MM.1S (cell line): Measurements from ENCODE around the gene HRH2.

Source experiments
- DNase-seq: peaks from one replicate; pipeline ENCODE4 v3.0.0-alpha.2; 2015
- H2AFZ ChIP-seq: fragments of 300-600 bp; sonication (generic); 2 replicates; pipeline ENCODE4 v1.6.0; 2016; ENCODE audit warnings: antibody characterized with exemption, low read length
- H3F3A ChIP-seq: fragments of 300-600 bp; sonication (generic); 2 replicates; pipeline ENCODE4 v1.6.1; 2016; ENCODE audit warnings: mild to moderate bottlenecking, antibody characterized with exemption, low read length, moderate library complexity, mixed read lengths; ENCODE audit not compliant: insufficient read depth
- H3K27ac ChIP-seq: fragments of 300-600 bp; sonication (generic); 2 replicates; pipeline ENCODE4 v1.5.1; 2016; ENCODE audit warnings: mild to moderate bottlenecking, low read length
- H3K27me3 ChIP-seq: fragments of 300-600 bp; sonication (generic); replicated peaks from 2 replicates; pipeline ENCODE4 v1.6.0; 2016; ENCODE audit warnings: low read length; ENCODE audit not compliant: insufficient read depth
- H3K36me3 ChIP-seq: fragments of 300-600 bp; sonication (generic); replicated peaks from 2 replicates; pipeline ENCODE4 v1.6.1; 2016; ENCODE audit warnings: mild to moderate bottlenecking, low read length, mixed read lengths; ENCODE audit not compliant: insufficient read depth
- H3K4me1 ChIP-seq: fragments of 300-600 bp; sonication (generic); 2 replicates; pipeline ENCODE4 v1.6.1; 2016; ENCODE audit warnings: low read length, mixed read lengths
- H3K4me2 ChIP-seq: fragments of 300-600 bp; sonication (generic); 2 replicates; pipeline ENCODE4 v1.6.0; 2016; ENCODE audit warnings: low read depth, low read length
- H3K4me3 ChIP-seq: fragments of 300-600 bp; sonication (generic); 2 replicates; pipeline ENCODE4 v1.5.1; 2016; ENCODE audit warnings: low read length, mixed read lengths
- H3K79me2 ChIP-seq: fragments of 300-600 bp; sonication (generic); 2 replicates; pipeline ENCODE4 v1.6.1; 2016; ENCODE audit warnings: mixed run types, low read length, mixed read lengths
- H3K9ac ChIP-seq: fragments of 300-600 bp; sonication (generic); 2 replicates; pipeline ENCODE4 v1.6.1; 2016; ENCODE audit warnings: low read length, mixed read lengths
- H3K9me2 ChIP-seq: fragments of 300-600 bp; sonication (generic); replicated peaks from 2 replicates; pipeline ENCODE4 v1.6.1; 2016; ENCODE audit warnings: mild to moderate bottlenecking, low read length, mixed read lengths; ENCODE audit not compliant: insufficient read depth
- H3K9me3 ChIP-seq: fragments of 300-600 bp; sonication (generic); replicated peaks from 2 replicates; pipeline ENCODE4 v1.6.1; 2016; ENCODE audit warnings: mild to moderate bottlenecking, low read length, mixed read lengths; ENCODE audit not compliant: insufficient read depth
- H4K20me1 ChIP-seq: fragments of 300-600 bp; sonication (generic); 2 replicates; pipeline ENCODE4 v1.6.1; 2016; ENCODE audit warnings: mild to moderate bottlenecking, low read length, moderate library complexity, mixed read lengths; ENCODE audit not compliant: insufficient read depth
- EZH2 ChIP-seq: fragments of 300-600 bp; sonication (generic); optimal IDR thresholded peaks from 2 replicates; pipeline ENCODE3; 2017; ENCODE audit warnings: low read depth, mild to moderate bottlenecking, antibody characterized with exemption, low read length, mixed read lengths
- EZH2phosphoT487 ChIP-seq: fragments of 300-600 bp; sonication (generic); IDR thresholded peaks from 2 replicates; pipeline ENCODE4 v1.6.1; 2018; ENCODE audit warnings: antibody characterized with exemption, low read length
- TF ChIP-seq, protein P1 (sequence below): fragments of 300-600 bp; sonication (generic); IDR thresholded peaks from 2 replicates; pipeline ENCODE4 v1.5.1; 2016; ENCODE audit warnings: antibody characterized with exemption, low read length, mixed read lengths

HRH2 gene

GRCh38 chr5:175728316-175728715 is 70.4 kb downstream of the HRH2 start:
- no peaks in the 10 kb centered on the region for H3K9me2 ChIP-seq

DNA sequence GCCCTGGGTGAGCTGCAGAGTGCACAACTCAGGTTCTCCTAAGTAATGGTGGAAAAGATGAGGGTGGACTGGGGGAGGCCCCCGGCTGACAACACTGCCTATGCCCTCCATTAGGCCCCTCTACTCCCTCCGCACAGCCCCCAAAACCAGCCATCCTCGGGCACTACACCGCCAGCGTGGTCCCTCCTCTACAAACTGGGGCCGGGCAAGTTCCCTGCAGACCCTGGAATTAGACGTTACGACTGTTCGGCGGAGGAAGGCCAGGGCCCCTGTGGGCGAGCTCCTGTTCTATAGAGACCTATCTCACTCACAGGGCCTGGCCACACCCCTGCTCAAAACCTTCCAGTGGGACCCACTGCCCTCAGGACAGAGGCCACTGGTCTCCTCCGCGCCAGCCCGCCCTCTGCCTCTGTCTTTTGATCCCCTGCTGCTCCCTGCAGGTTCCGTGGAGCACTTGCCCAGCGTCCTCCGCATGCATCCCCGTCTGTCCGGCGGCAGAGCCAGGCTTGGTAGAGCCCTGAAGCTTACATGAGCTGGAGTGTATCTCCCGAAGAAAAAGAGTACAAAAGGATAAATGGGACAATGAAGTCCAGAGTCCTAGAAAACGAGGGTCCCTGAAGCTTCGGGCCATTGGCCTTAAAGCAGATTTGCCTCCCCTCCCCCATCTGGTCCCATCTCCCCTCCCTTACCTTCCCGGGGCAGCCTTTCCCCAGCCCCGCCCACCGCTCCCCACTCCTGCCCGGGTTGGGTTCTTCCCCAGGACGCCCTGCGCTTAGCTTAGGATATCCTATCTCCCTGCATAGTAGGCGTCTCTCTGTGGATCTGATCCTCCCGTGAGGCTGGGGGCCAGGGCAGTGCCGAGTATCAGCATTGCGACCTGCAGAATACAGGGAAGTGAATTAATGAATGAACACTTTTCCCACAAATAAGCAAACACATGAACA is 71.3 kb downstream of the HRH2 start:
- no peak overlapping the region; the same call in 1 of the 2 replicates for H3K4me3 ChIP-seq
- DNase-seq: no peak

More at GRCh38 chr5:175728316-175728715, 70.4 kb downstream of the HRH2 start:
- H3K27me3 ChIP-seq: no peaks in the 10 kb centered on the region; the same call in 1 of the 2 replicates
- no peaks in the 10 kb centered on the region for H3K4me1 ChIP-seq
- H3K79me2 ChIP-seq: no peaks in the 10 kb centered on the region
- DNase-seq: no peak
- H3K4me3 ChIP-seq: no peak overlapping the region
- H3K27ac ChIP-seq: no peak overlapping the region
- H4K20me1 ChIP-seq: no peaks in the 10 kb centered on the region
- no peaks in the 10 kb centered on the region for H3K9me3 ChIP-seq
- no peak for TF ChIP-seq EZH2
- TF ChIP-seq, protein P1, sequence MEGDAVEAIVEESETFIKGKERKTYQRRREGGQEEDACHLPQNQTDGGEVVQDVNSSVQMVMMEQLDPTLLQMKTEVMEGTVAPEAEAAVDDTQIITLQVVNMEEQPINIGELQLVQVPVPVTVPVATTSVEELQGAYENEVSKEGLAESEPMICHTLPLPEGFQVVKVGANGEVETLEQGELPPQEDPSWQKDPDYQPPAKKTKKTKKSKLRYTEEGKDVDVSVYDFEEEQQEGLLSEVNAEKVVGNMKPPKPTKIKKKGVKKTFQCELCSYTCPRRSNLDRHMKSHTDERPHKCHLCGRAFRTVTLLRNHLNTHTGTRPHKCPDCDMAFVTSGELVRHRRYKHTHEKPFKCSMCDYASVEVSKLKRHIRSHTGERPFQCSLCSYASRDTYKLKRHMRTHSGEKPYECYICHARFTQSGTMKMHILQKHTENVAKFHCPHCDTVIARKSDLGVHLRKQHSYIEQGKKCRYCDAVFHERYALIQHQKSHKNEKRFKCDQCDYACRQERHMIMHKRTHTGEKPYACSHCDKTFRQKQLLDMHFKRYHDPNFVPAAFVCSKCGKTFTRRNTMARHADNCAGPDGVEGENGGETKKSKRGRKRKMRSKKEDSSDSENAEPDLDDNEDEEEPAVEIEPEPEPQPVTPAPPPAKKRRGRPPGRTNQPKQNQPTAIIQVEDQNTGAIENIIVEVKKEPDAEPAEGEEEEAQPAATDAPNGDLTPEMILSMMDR: no peak
- no peak for TF ChIP-seq EZH2phosphoT487
- no peaks in the 10 kb centered on the region for H3F3A ChIP-seq
- no peaks in the 10 kb centered on the region for H3K36me3 ChIP-seq
- no peak overlapping the region for H3K4me2 ChIP-seq
- H2AFZ ChIP-seq: no peak overlapping the region
- no peak overlapping the region for H3K9ac ChIP-seq

DNA sequence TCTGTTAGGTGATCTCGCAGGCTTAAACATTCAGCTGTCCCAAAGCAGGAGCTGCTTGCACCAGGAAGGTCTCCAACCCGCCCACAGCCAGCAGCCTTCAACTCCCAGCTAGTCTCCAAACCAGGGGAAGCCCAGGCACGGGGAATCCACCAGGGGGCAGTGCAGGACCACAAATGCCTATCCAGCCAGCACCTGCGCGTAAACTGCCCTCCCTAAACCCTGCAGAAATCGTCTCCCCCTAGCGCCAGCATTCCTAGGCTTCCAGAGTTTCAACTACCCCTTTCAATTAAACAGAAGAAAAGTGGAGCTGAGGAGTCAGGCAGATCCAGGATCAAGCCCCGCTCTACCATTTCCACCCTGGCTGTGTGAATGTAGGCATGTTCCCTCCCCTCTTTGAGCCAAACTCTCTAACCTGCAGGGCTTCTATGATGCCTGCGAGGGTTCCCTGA is 72.0 kb downstream of the HRH2 start:
- no peaks in the 10 kb centered on the region for H3K79me2 ChIP-seq
- peak overlapping the region; percentile 36 for H3K4me2 ChIP-seq
- no peaks in the 10 kb centered on the region; the same call in 1 of the 2 replicates for H3K27me3 ChIP-seq
- no peaks in the 10 kb centered on the region for H3F3A ChIP-seq
- no peaks in the 10 kb centered on the region for H3K9me3 ChIP-seq
- no peak for TF ChIP-seq EZH2phosphoT487
- TF ChIP-seq, protein P1: peak; percentile 95
- H4K20me1 ChIP-seq: no peaks in the 10 kb centered on the region
- no peaks in the 10 kb centered on the region for H3K9me2 ChIP-seq
- no peak overlapping the region; the same call in 1 of the 2 replicates for H3K4me3 ChIP-seq
- H3K4me1 ChIP-seq: no peaks in the 10 kb centered on the region
- no peak overlapping the region for H3K27ac ChIP-seq
- no peak overlapping the region for H3K9ac ChIP-seq
- DNase-seq: peak; percentile 78
- H3K36me3 ChIP-seq: no peaks in the 10 kb centered on the region
- H2AFZ ChIP-seq: no peak overlapping the region

More for the DNA sequence above, 71.3 kb downstream of the HRH2 start:
- H3K4me1 ChIP-seq: no peaks in the 10 kb centered on the region
- peak overlapping the region; percentile 36 for H3K4me2 ChIP-seq
- H4K20me1 ChIP-seq: no peaks in the 10 kb centered on the region
- H3K27me3 ChIP-seq: no peaks in the 10 kb centered on the region; the same call in 1 of the 2 replicates
- TF ChIP-seq, protein P1: no peak
- no peak for TF ChIP-seq EZH2
- no peak for TF ChIP-seq EZH2phosphoT487
- no peak overlapping the region for H3K9ac ChIP-seq
- H3K9me2 ChIP-seq: no peaks in the 10 kb centered on the region
- H2AFZ ChIP-seq: no peak overlapping the region
- H3K27ac ChIP-seq: no peak overlapping the region
- no peaks in the 10 kb centered on the region for H3K36me3 ChIP-seq
- H3F3A ChIP-seq: no peaks in the 10 kb centered on the region
- no peaks in the 10 kb centered on the region for H3K79me2 ChIP-seq
- H3K9me3 ChIP-seq: no peaks in the 10 kb centered on the region
